Aorta (tissue), 5 donors: ENCODE data around the gene ATF6B. TPM values are rescaled to one million over a fixed set of nuclear protein-coding genes. Genes with fewer than 3 reads are reported as not detected.
"Not testable (repeated sequence)": the region's sequence is repeated elsewhere in the genome, so short reads cannot be mapped to it uniquely, and the experiment has no call there.

Source experiments
- ATAC-seq: fragments of 200-7000 bp; cut with Tn5 transposase; one replicate; pipeline ENCODE4 v1.9.1; 2022; ENCODE audit warnings: moderate library complexity; ENCODE audit not compliant: low FRiP score
- DNase-seq, 2 donors: peaks; one replicate each; pipeline ENCODE4 v3.0.0-alpha.2; 2020
- H3K27ac ChIP-seq, 2 donors: one replicate each; pipeline ENCODE4 v1.5.1; 2013; ENCODE audit warnings: low read length in 2 of 2, mild to moderate bottlenecking in 2 of 2, moderate library complexity in 2 of 2, control low read depth in 1 of 2, inconsistent platforms in 1 of 2, low read depth in 1 of 2
- H3K27me3 ChIP-seq, 2 donors: one replicate each; pipeline ENCODE4 v1.6.1; 2013; ENCODE audit warnings: control low read depth in 1 of 2, low read length in 1 of 2, mild to moderate bottlenecking in 1 of 2, moderate library complexity in 1 of 2; ENCODE audit not compliant: insufficient read depth in 2 of 2, control insufficient read depth in 1 of 2
- H3K36me3 ChIP-seq, 2 donors: one replicate each; pipeline ENCODE4 v1.6.1; 2013; ENCODE audit warnings: control low read depth in 1 of 2, low read length in 1 of 2, mild to moderate bottlenecking in 1 of 2; ENCODE audit not compliant: insufficient read depth in 2 of 2, control insufficient read depth in 1 of 2
- H3K4me1 ChIP-seq, 2 donors: one replicate each; pipeline ENCODE4 v1.6.1; 2013; ENCODE audit warnings: low read length in 2 of 2, control low read depth in 1 of 2, mild to moderate bottlenecking in 1 of 2, moderate library complexity in 1 of 2; ENCODE audit not compliant: insufficient read depth in 2 of 2, control insufficient read depth in 1 of 2
- H3K4me3 ChIP-seq, 2 donors: one replicate each; pipeline ENCODE4 v1.5.1; 2013; ENCODE audit warnings: low read length in 2 of 2, control low read depth in 1 of 2, mild to moderate bottlenecking in 1 of 2
- H3K9me3 ChIP-seq: one replicate; pipeline ENCODE4 v1.6.1; 2013; ENCODE audit warnings: mild to moderate bottlenecking, low read length; ENCODE audit not compliant: control insufficient read depth
- WGBS, 2 donors: extraction: QIAGEN DNeasy Blood & Tissue Kit; methylation state at CpG; one replicate each; pipeline ENCODE4 v1.1.7; 2013; 5-methylcytosine and 5-hydroxymethylcytosine counted together
- intact Hi-C, 2 donors: fragments of 100-400 bp; cut with DNase I; formaldehyde crosslinking; loops; one replicate each; pipeline versions ENCODE4 v1.14.2 to v1.15.0; 2022
- polyA plus RNA-seq, 2 donors: library from polyadenylated mRNA; stranded (reverse); fragments of 200-250 nt; gene quantifications; one replicate each; pipeline ENCODE4 v1.2.3, GENCODE V29; 2013
- total RNA-seq, 2 donors: library from RNA; stranded (reverse); fragmentation: NEBNext Ultra II Directional; extraction: Animal tissue kit (Norgen Biotek cat#: 25700); gene quantifications; one replicate each; pipeline ENCODE4 v1.2.1, GENCODE V29; 2021
- donor health status: healthy with polysubstance abuse.
- donor health status: Bipolar disorder and iron deficiency.
- donor health status: DM: no; HTN: no; CAD: no.
- donor health status: DM: no; HTN: no; CAD: no.
- donor health status: DM: yes; HTN: yes; CAD: no.

Gene ATF6B
- total and polyA plus RNA-seq, 4 donors = 12.9 to 93.1 (median 73.5) TPM

DNA sequence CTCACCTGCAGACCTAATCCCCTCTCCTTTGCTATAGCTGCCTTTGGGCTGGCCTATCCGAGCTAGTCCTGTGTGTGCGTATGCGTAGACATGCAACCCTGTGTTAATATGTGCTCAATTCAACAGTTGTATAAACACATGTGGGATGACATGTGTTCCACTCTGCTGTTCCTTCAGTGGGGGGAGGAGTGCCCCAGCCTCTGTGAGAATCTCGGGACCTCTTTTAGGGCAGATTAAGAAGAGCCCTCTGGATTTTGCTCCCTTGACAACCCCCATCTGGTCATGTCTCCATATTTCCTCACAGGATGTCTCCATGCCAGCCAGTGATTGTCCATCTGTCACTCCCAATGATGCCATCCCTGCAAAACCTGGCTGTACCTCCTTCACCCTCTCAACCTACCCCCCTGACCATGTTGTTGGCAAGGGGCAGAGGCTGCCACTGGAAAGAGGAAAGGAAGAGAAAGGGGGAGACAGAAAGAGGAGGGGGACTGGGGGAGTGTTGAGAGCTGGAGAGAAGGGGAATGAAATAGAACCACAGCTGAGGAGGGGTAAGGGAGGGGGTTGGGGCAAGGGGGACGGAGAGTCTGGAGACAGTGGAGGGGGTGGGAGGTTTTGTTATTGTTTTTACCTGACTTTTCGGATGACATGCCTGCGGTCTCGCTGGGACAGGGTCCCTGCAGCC is 23.3 kb upstream of the ATF6B start:
- 15 to 17% methylated on average over 8 of the region's 8 CpGs for WGBS, 2 donors
- no peak for ATAC-seq
- H3K4me3 ChIP-seq = peak overlapping the region; percentile 61 to 83
- no peak overlapping the region for H3K27ac ChIP-seq
- peaks cover 0 to 3% of the 10 kb centered on the region in 2 donors for H3K4me1 ChIP-seq
- intact Hi-C loops = no loop called here
- no peaks in the 10 kb centered on the region for H3K9me3 ChIP-seq
- no peaks in the 10 kb centered on the region for H3K27me3 ChIP-seq
- DNase-seq = peak in 1 of 2 donors; percentile 22
- no peaks in the 10 kb centered on the region for H3K36me3 ChIP-seq

DNA sequence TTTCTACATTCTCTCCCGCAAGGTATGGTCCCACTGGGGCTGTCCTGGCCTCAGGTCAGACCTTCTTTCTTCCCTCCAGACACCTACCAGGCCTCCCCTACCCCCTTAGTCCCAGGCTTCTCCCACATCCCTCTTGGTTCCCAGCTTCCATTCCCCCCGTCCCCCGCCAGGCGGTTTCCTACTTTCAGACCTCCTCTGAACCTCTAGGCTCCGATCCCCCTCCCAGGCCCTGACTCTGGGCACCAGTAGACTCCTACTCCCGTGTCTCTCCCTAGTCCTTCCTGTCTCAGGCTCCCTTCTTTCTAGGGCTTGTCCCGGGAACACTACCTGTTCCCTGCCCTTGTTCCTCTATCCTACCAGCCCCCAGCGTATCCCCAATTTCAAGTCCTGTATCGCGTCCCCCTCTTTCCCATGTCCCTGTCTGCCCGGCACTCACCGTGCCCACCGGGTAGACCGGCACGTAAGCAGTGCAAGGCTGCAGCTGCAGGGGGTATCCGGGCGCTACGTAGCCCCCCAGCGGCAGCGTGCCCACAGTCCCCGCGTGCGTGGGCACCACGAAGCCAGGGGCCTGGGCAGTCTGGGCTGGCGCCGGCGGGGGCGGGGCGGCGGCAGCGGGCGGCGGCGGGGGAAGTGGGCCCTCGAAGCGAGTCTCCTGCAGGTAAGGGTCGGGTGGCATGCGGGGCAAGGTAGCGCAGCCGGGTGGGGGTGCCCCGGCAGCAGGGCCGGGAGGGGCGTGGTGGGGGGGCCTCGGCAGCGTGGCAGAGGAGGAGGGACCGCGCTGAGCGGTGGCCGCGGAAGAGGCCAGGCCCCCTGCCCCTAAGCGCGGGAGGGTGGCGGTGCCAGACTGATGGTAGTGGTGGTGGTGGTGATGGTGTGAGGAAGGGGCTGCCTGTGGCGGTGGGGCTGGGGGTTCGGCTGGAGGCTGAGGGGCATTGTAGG is 22.2 kb upstream of the ATF6B start:
- no peaks in the 10 kb centered on the region for H3K27me3 ChIP-seq
- no peaks in the 10 kb centered on the region for H3K36me3 ChIP-seq
- H3K27ac ChIP-seq = no peak overlapping the region
- intact Hi-C loops = no loop called here
- 50 to 55% methylated on average over 51 to 55 of the region's 55 CpGs for WGBS, 2 donors
- H3K9me3 ChIP-seq = no peaks in the 10 kb centered on the region
- DNase-seq (peak in 1 of 2 donors; percentile 35), ATAC-seq (no peak)
- H3K4me1 ChIP-seq = peaks cover 0 to 3% of the 10 kb centered on the region in 2 donors
- no peak overlapping the region for H3K4me3 ChIP-seq

DNA sequence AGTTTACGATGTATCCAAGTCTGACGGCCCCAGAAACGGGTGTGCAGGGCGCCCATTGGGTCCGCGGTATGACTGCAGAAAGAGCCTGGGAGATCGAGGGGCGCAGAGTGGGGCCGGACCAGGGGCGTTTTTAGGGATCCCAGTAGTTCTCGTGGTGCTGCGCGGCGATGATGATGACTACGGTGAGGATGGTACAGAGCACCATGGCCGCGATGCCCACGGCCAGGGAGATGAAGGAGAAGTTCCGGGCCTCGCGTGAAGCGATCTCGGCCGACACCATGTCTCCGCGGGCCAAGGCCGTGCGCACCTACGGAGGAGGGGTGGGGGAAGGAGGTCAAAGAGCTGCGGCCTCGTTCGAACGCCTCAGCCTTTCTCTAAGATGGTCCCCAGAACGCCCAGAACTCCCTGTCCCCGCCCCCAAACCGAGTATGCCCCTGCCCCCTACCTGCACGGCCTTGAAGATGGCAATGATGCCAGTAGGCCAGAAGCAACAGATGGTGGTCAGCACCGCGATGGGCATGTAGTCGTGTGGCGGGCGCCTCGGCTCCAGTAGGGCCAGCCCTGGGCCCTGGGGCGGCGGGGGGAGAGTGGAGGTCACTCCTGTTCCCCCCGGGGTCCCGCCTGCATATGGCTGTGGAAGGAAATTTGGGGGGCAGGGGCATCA is 21.2 kb upstream of the ATF6B start:
- Histone ChIP-seq H3K27me3 (no peaks in the 10 kb centered on the region), H3K4me3 (no peak overlapping the region), H3K36me3 (no peaks in the 10 kb centered on the region), H3K4me1 (no peaks in the 10 kb centered on the region), H3K27ac (no peak overlapping the region), H3K9me3 (no peaks in the 10 kb centered on the region)
- ATAC-seq = no peak
- intact Hi-C loops = no loop called here
- 75 to 80% methylated on average over 47 of the region's 47 CpGs for WGBS, 2 donors
- DNase-seq = peak; percentile 33 to 73

DNA sequence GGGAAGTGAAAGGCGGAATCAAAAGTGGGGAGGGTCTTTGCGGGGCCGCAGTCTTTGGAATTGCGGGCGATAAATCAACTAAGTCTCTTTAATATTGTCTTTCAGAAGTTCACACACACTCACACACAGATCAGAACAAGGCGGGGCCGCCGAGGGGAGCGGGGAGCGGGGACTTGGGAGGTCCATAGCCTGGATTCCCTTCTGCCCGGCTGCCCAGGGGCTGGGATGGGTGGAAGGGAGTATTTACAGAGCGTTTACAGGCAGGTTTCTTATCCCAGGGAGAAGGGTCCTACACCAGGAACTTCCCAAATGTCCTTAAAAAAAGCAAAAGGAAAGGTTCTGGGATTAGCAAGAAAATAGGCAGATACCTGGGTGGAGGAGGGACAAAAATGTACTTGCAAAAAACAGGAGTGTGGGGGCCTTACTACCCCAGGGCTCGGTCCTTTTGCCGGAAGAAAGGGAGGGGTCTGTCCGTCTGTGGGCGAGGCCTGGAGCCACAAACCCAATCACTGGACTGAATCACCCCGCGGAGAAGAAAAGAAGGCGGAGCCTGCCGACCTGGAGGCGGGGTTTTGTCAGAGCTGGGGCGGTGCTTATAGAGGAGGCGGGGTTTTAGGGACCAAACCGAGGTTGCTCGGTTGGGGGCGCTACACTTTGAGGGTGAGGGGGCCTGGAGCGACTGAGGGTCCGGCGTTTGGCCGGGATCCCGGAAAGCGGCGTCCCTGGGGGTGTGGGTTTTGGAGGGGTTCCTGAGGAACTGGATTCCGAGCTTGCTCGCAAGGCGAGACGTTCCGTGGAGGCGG is 20.4 kb upstream of the ATF6B start:
- H3K36me3 ChIP-seq = no peaks in the 10 kb centered on the region
- H3K27ac ChIP-seq = no peak overlapping the region
- no peak overlapping the region for H3K4me3 ChIP-seq
- intact Hi-C loops = no loop called here
- no peaks in the 10 kb centered on the region for H3K9me3 ChIP-seq
- DNase-seq (peak; percentile 82 to 89), ATAC-seq (no peak)
- no peaks in the 10 kb centered on the region for H3K4me1 ChIP-seq
- 61 to 63% methylated on average over 38 to 39 of the region's 39 CpGs for WGBS, 2 donors
- no peaks in the 10 kb centered on the region for H3K27me3 ChIP-seq

DNA sequence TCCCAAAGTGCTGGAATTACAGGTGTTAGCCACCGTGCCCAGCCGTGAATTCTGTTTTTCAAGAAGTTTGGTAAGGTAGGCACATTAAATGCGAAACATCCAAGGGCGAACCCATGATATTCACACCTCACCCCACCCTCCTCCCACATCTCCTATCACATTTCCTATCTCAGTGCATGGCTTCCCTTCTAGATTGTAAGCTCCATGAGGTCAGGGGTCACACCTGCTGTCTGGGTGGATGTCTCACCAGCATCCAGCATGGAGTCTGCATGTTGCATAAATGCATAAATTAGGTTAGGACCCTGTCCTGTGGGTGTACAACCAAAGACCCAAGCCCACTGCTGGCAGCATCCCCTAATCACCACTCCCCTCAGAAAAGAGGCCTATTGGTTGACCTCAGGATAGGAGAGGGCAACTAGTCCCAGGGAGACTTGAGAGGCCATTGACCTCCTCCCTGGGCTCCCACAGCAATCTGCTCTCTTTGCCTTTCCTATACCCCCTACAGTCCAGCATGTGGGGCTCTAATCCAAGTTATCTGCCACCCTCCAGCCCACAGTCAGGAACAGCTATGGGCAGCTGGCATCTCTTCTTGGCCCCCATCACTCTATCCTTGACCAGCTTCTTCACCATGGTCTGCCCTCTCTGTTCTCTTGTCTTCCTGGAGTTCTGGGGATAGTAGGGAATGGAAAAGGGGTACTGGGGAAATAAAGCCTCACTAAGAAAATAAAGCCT is 19.5 kb upstream of the ATF6B start:
- ATAC-seq (no peak), DNase-seq (peak; percentile 17 to 27)
- intact Hi-C loops = no loop called here
- H3K4me3 ChIP-seq = no peak overlapping the region
- H3K36me3 ChIP-seq = no peaks in the 10 kb centered on the region
- H3K27ac ChIP-seq = no peak overlapping the region
- H3K4me1 ChIP-seq = no peaks in the 10 kb centered on the region
- no peaks in the 10 kb centered on the region for H3K27me3 ChIP-seq
- H3K9me3 ChIP-seq = no peaks in the 10 kb centered on the region
- WGBS, 2 donors = 90% methylated on average over 4 of the region's 4 CpGs

DNA sequence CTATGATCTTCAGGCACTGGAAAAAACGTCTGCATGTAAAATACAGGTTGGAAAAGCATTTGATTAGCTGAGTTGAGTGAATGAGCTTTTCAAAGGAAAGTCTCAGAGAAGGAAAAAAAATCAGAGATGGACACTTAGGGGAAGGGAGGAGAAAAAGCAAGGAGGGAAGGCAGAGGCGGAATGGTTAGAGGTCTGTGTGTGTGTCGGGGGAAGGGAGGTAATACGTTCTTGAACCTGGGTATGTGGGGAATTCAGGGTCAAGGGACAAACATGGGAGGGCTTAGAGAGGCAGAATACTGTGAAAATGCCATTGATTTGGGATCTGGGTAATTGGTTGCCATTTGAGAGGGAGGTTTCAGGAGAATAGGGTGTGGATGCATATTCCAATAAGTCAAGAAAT is 18.6 kb upstream of the ATF6B start:
- Histone ChIP-seq H3K27ac (no peak overlapping the region), H3K9me3 (no peaks in the 10 kb centered on the region), H3K36me3 (no peaks in the 10 kb centered on the region), H3K27me3 (no peaks in the 10 kb centered on the region), H3K4me3 (no peak overlapping the region), H3K4me1 (no peaks in the 10 kb centered on the region)
- DNase-seq = no peak
- no peak for ATAC-seq
- intact Hi-C loops = no loop called here
- 27 to 34% methylated on average over 4 of the region's 4 CpGs for WGBS, 2 donors

DNA sequence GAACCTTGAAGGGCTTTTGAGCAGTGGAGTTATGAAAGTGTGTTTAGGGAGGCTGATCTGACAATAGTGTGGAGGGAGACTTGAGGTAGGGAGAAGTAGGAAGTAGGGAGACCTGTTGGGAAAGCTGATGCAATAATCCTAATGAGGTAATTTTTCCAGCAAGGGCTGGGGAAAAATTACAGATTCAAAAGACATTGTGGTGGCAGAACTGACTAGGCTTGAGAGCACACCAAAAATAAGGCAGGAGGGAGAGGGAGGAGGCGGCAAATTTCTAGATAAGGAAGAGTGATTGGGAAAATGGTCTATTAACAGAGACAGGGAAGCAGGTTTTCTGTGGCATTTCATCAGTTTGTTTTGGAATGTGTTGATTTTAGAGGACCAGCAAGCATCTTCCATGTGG is 18.2 kb upstream of the ATF6B start:
- DNase-seq = no peak
- Histone ChIP-seq H3K27ac (no peak overlapping the region), H3K36me3 (no peaks in the 10 kb centered on the region), H3K4me3 (no peak overlapping the region), H3K9me3 (no peaks in the 10 kb centered on the region), H3K4me1 (no peaks in the 10 kb centered on the region), H3K27me3 (no peaks in the 10 kb centered on the region)
- ATAC-seq = no peak
- 61% methylated on average over 1 of the region's 1 CpG for WGBS, 2 donors
- intact Hi-C loops = no loop called here

DNA sequence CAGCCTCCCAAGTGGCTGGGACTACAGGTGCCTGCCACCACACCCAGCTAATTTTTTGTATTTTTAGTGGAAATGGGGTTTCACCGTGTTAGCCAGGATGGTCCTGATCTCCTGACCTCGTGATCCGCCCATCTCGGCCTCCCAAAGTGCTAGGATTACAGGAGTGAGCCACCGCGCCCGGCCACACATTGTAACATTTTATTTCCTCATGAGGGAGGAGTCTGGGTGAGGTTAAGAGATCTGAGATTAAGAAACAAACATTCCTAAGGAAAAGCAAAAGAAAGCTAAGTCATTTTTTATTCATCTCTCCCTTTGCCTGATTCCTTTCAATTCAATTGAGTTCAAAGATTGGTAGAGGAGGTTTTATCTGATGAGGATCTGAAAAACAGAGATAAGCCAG is 16.2 kb upstream of the ATF6B start:
- ATAC-seq, H3K27me3 ChIP-seq, H3K36me3 ChIP-seq, H3K9me3 ChIP-seq, H3K27ac ChIP-seq, H3K4me3 ChIP-seq, intact Hi-C loops, H3K4me1 ChIP-seq: not testable (repeated sequence)
- peak in 1 of 2 donors; percentile 4 for DNase-seq
- 80 to 85% methylated on average over 7 of the region's 7 CpGs for WGBS, 2 donors
